A549 (cell line): Measurements from ENCODE around the gene SYNPO2. TPM values are rescaled to one million over a fixed set of nuclear protein-coding genes. Genes with fewer than 3 reads are reported as not detected.
A peak's percentile ranks its signal among the peaks of the same experiment; 100 is the strongest.

Experiments used
- ATAC-seq, 2 experiments: fragments of 200-7000 bp in 1 of 2; fragments of >200 bp in 1 of 2; cut with Nextera tagmentation in 1 of 2; cut with Tn5 transposase in 1 of 2; 3 replicates each; pipeline versions ENCODE4 v1.8.0 to v1.9.1; 2018 to 2020; ENCODE audit warnings: mild to moderate bottlenecking in 1 of 2, moderate library complexity in 1 of 2
- CTCF ChIA-PET: fragments of 300-600 bp; sonication (Branson Sonifier 250); formaldehyde crosslinking; extraction: SDS; loops from one replicate; lab custom pipeline; 2021; ENCODE audit warnings: antibody characterized with exemption, inconsistent platforms; lab: Yijun Ruan, JAX
- POLR2A ChIA-PET: fragments of 350-600 bp; formaldehyde crosslinking; extraction: SDS; loops from one replicate; lab custom pipeline; 2021; ENCODE audit warnings: antibody characterized with exemption, inconsistent platforms; lab: Yijun Ruan, JAX
- DNase-seq, 2 experiments: peaks; one replicate each; pipeline versions ENCODE4 v3.0.0 to v3.0.0-alpha.2; 2011 to 2016; ENCODE audit warnings: low read depth in 1 of 2, low spot score in 1 of 2
- FAIRE-seq: peaks from 2 replicates; lab custom pipeline; 2011; peaks lifted over from hg19 to GRCh38; lab: Jason Lieb, UNC
- H3K27ac ChIP-seq, 2 experiments: fragments of >200 bp; sonication (Bioruptor Twin); formaldehyde crosslinking; 3 replicates each; pipeline ENCODE4 v1.5.1; 2016 to 2017
- H3K4me1 ChIP-seq: fragments of >200 bp; sonication (Bioruptor Twin); formaldehyde crosslinking; 3 replicates; pipeline ENCODE4 v1.6.1; 2016
- H3K4me2 ChIP-seq: fragments of >200 bp; sonication (Bioruptor Twin); formaldehyde crosslinking; 3 replicates; pipeline ENCODE4 v1.6.1; 2016
- H3K4me3 ChIP-seq: fragments of >200 bp; sonication (Bioruptor Twin); formaldehyde crosslinking; 3 replicates; pipeline ENCODE4 v1.5.1; 2016
- H3K9me3 ChIP-seq: fragments of >200 bp; sonication (Bioruptor Twin); formaldehyde crosslinking; 3 replicates; pipeline ENCODE4 v1.6.1; 2016
- BCL3 ChIP-seq: fragments of >200 bp; sonication (Bioruptor Twin); formaldehyde crosslinking; IDR thresholded peaks from 3 replicates; pipeline ENCODE4 v1.6.1; 2016
- CBX2 ChIP-seq: fragments of 200-600 bp; sonication (generic); IDR thresholded peaks from 2 replicates; pipeline ENCODE4 v1.6.1; 2016; ENCODE audit warnings: low read depth, mild to moderate bottlenecking, borderline replicate concordance
- CHD4 ChIP-seq: fragments of 200-600 bp; sonication (generic); IDR thresholded peaks from 2 replicates; pipeline ENCODE4 v1.6.1; 2016; ENCODE audit warnings: antibody characterized with exemption, mild to moderate bottlenecking, borderline replicate concordance
- CTCF ChIP-seq: fragments of >200 bp; sonication (Bioruptor Twin); formaldehyde crosslinking; IDR thresholded peaks from 3 replicates; pipeline ENCODE4 v1.5.1; 2016
- ELK1 ChIP-seq: fragments of 150-350 bp; IDR thresholded peaks from 2 replicates; pipeline ENCODE4 v1.6.1; 2014; ENCODE audit warnings: low read depth, mild to moderate bottlenecking, low read length
- EP300 ChIP-seq, 2 experiments: fragments of >200 bp; sonication (Bioruptor Twin); formaldehyde crosslinking; IDR thresholded peaks; 2 replicates in 1 of 2; 3 replicates in 1 of 2; pipeline ENCODE4 v1.6.1; 2016 to 2017
- ESRRA ChIP-seq: fragments of 150-350 bp; IDR thresholded peaks from 2 replicates; pipeline ENCODE4 v1.6.1; 2014; ENCODE audit warnings: mild to moderate bottlenecking, low read length, borderline replicate concordance
- FOSL2 ChIP-seq, 2 experiments: fragments of 450-650 bp in 1 of 2; fragments of >200 bp in 1 of 2; sonication (Bioruptor Twin) in 1 of 2; formaldehyde crosslinking; IDR thresholded peaks; 2 replicates each; pipeline versions ENCODE4 v1.5.0 to v1.6.1; 2016 to 2020; ENCODE audit warnings: mild to moderate bottlenecking in 1 of 2, moderate library complexity in 1 of 2
- GATA3 ChIP-seq: IDR thresholded peaks from 2 replicates; pipeline ENCODE4 v1.6.1; 2012; ENCODE audit warnings: borderline replicate concordance
- HEYL ChIP-seq: fragments of 250-450 bp; sonication (Bioruptor Pico); IDR thresholded peaks from 2 replicates; pipeline ENCODE4 v1.8.0; 2021; ENCODE audit warnings: mild to moderate bottlenecking, moderate library complexity
- HOXA7 ChIP-seq: fragments of 250-450 bp; sonication (Bioruptor Pico); IDR thresholded peaks from 2 replicates; pipeline ENCODE4 v1.5.0; 2020; ENCODE audit warnings: mild to moderate bottlenecking, moderate library complexity
- HOXB13 ChIP-seq: fragments of 250-450 bp; sonication (Bioruptor Pico); IDR thresholded peaks from 2 replicates; pipeline ENCODE4 v1.5.0; 2020; ENCODE audit warnings: low read depth, mild to moderate bottlenecking, moderate library complexity
- KDM1A ChIP-seq: fragments of 200-600 bp; sonication (generic); IDR thresholded peaks from 2 replicates; pipeline ENCODE4 v1.6.1; 2016; ENCODE audit warnings: low read depth, mild to moderate bottlenecking
- MAFK ChIP-seq: fragments of 450-650 bp; IDR thresholded peaks from 2 replicates; pipeline ENCODE4 v1.6.1; 2014; ENCODE audit not compliant: partially characterized antibody
- MYC ChIP-seq: IDR thresholded peaks from 2 replicates; pipeline ENCODE4 v1.6.1; 2012; ENCODE audit warnings: mild to moderate bottlenecking, inconsistent platforms, low read length, improper control_type of control experiment, borderline replicate concordance
- NPAS2 ChIP-seq: fragments of 250-450 bp; sonication (Bioruptor Pico); IDR thresholded peaks from 2 replicates; pipeline ENCODE4 v1.8.0; 2022; ENCODE audit warnings: mild to moderate bottlenecking, moderate library complexity, borderline replicate concordance
- NR3C1 ChIP-seq: fragments of >200 bp; sonication (Bioruptor Twin); formaldehyde crosslinking; IDR thresholded peaks from 3 replicates; pipeline ENCODE4 v1.6.1; 2017
- PHF8 ChIP-seq: fragments of 200-600 bp; sonication (generic); IDR thresholded peaks from 2 replicates; pipeline ENCODE4 v1.6.1; 2016; ENCODE audit warnings: low read depth, mild to moderate bottlenecking, antibody characterized with exemption, moderate library complexity, borderline replicate concordance
- POLR2A ChIP-seq: IDR thresholded peaks from 2 replicates; pipeline ENCODE4 v1.6.1; 2012; ENCODE audit warnings: mild to moderate bottlenecking, low read length
- POLR2AphosphoS2 ChIP-seq: conservative IDR thresholded peaks from 2 replicates; pipeline ENCODE4 v1.6.1; 2012; ENCODE audit warnings: low read length, improper control_type of control experiment, inconsistent platforms
- REST ChIP-seq: fragments of 200-600 bp; sonication (generic); IDR thresholded peaks from 2 replicates; pipeline ENCODE4 v1.6.1; 2016; ENCODE audit warnings: antibody characterized with exemption, mild to moderate bottlenecking, moderate library complexity
- SMC3 ChIP-seq: fragments of >200 bp; sonication (Bioruptor Twin); formaldehyde crosslinking; IDR thresholded peaks from 3 replicates; pipeline ENCODE4 v1.6.1; 2018; ENCODE audit warnings: inconsistent platforms
- SREBF2 ChIP-seq: fragments of 450-650 bp; IDR thresholded peaks from 2 replicates; pipeline ENCODE4 v1.6.1; 2014; ENCODE audit warnings: mild to moderate bottlenecking, moderate library complexity
- TFCP2L1 ChIP-seq: fragments of 250-450 bp; sonication (Bioruptor Pico); IDR thresholded peaks from 2 replicates; pipeline ENCODE4 v1.5.0; 2021; ENCODE audit warnings: mild to moderate bottlenecking
- ZC3H11A ChIP-seq: fragments of 450-650 bp; IDR thresholded peaks from 2 replicates; pipeline ENCODE4 v1.6.1; 2014; ENCODE audit warnings: antibody characterized with exemption, mild to moderate bottlenecking
- WGBS: methylation state at CpG from one replicate; pipeline ENCODE4 v1.1.6; 2017; ENCODE audit errors: missing lambda C conversion rate; 5-methylcytosine and 5-hydroxymethylcytosine counted together
- polyA plus RNA-seq, 4 experiments: library from polyadenylated mRNA; depleted of rRNA in 3 of 4; stranded (reverse); fragments of >200 nt; fragmentation: RNase III in 1 of 4; extraction: RNeasy Plus Mini Kit Qiagen cat#74134 plus additional on column Dnase treatment in 1 of 4; gene quantifications; 2 replicates in 3 of 4; 3 replicates in 1 of 4; pipeline ENCODE4 v1.2.3, GENCODE V29; 2011 to 2017
- TF ChIP-seq, protein P1 (sequence below): IDR thresholded peaks from 2 replicates; pipeline ENCODE4 v1.6.1; 2012
- TF ChIP-seq, protein P2 (sequence below): IDR thresholded peaks from 2 replicates; pipeline ENCODE4 v1.6.1; 2012; ENCODE audit warnings: low read depth, borderline replicate concordance

Gene SYNPO2
- polyA plus RNA-seq, 2 of the 4 experiments (the other 2 are of a cell fraction) = 2.5 to 8.8 TPM

GRCh38 chr4:119048446-119048845 is 159.8 kb downstream of the SYNPO2 start:
- H3K9me3 ChIP-seq = no peaks in the 10 kb centered on the region
- peak overlapping the region; percentile 14 to 72; a peak in 4 of 6 replicates for H3K27ac ChIP-seq
- ChIA-PET CTCF (no interaction called here), POLR2A (no interaction called here)
- ATAC-seq (peak in 1 of 2 experiments; percentile 62; a peak in 2 of 6 replicates), DNase-seq (peak in 1 of 2 experiments; percentile 53), FAIRE-seq (no peak)
- TF ChIP-seq NR3C1 = no peak
- peak; percentile 8; the same call in 1 of the 2 replicates for TF ChIP-seq GATA3
- H3K4me3 ChIP-seq = no peak overlapping the region
- peaks cover 55% of the 10 kb centered on the region for H3K4me1 ChIP-seq
- H3K4me2 ChIP-seq = peak overlapping the region; percentile 39

GRCh38 chr4:119049342-119049741 is 160.7 kb downstream of the SYNPO2 start:
- Histone ChIP-seq H3K4me2 (peak overlapping the region; percentile 39; the same call in 2 of the 3 replicates), H3K9me3 (no peaks in the 10 kb centered on the region), H3K27ac (peak overlapping the region; percentile 14 to 72; a peak in 4 of 6 replicates), H3K4me3 (no peak overlapping the region), H3K4me1 (peaks cover 46% of the 10 kb centered on the region)
- TF ChIP-seq HEYL (CRISPR knock-in tag) (no peak), GATA3 (no peak), BCL3 (no peak), FOSL2 (IDR thresholded peaks at IDR 0.05) (no peak), FOSL2 (CRISPR knock-in tag; IDR thresholded peaks at IDR 0.05) (no peak), MAFK (no peak), SMC3 (no peak), POLR2AphosphoS2 (no peak), EP300 (IDR thresholded peaks at IDR 0.05) (no peak), CHD4 (no peak), PHF8 (no peak), MYC (no peak), TFCP2L1 (CRISPR knock-in tag) (no peak), HOXB13 (CRISPR knock-in tag) (no peak), ELK1 (no peak), SREBF2 (no peak), CTCF (no peak), KDM1A (no peak), CBX2 (no peak)
- TF ChIP-seq, protein P1, sequence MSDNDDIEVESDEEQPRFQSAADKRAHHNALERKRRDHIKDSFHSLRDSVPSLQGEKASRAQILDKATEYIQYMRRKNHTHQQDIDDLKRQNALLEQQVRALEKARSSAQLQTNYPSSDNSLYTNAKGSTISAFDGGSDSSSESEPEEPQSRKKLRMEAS = no peak
- FAIRE-seq (no peak), DNase-seq (no peak), ATAC-seq (no peak)
- ChIA-PET CTCF (no interaction called here), POLR2A (no interaction called here)
- 39% methylated on average over 2 of the region's 2 CpGs for WGBS

GRCh38 chr4:119050527-119051090 is 162.0 kb downstream of the SYNPO2 start:
- ChIA-PET POLR2A (no interaction called here), CTCF (no interaction called here)
- DNase-seq (no peak), FAIRE-seq (no peak), ATAC-seq (no peak)
- 82% methylated on average over 7 of the region's 7 CpGs for WGBS
- Histone ChIP-seq H3K27ac (peak overlapping the region; percentile 24 to 72; a peak in 1 of 6 replicates), H3K4me3 (no peak overlapping the region), H3K4me2 (no peak overlapping the region), H3K4me1 (peaks cover 38% of the 10 kb centered on the region), H3K9me3 (no peaks in the 10 kb centered on the region)
- TF ChIP-seq GATA3 (no peak), ZC3H11A (no peak), POLR2A (no peak), NPAS2 (CRISPR knock-in tag) (no peak), POLR2AphosphoS2 (no peak), ESRRA (no peak), HOXA7 (CRISPR knock-in tag) (no peak), REST (no peak)
- TF ChIP-seq, protein P2, sequence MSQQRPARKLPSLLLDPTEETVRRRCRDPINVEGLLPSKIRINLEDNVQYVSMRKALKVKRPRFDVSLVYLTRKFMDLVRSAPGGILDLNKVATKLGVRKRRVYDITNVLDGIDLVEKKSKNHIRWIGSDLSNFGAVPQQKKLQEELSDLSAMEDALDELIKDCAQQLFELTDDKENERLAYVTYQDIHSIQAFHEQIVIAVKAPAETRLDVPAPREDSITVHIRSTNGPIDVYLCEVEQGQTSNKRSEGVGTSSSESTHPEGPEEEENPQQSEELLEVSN = no peak
